A673 (cell line): Measurements from ENCODE around the gene DMRT2. TPM values are rescaled to one million over a fixed set of nuclear protein-coding genes. Genes with fewer than 3 reads are reported as not detected.

Source experiments
- BruUV-seq: library from RNA; stranded (reverse); fragments of 400-500 nt; replicated peaks from 2 replicates; lab custom pipeline; 2021; lab: Mats Ljungman, UMichigan
- CTCF ChIA-PET: fragments of 300-600 bp; sonication (Branson Sonifier 250); formaldehyde crosslinking; loops from one replicate; lab custom pipeline; 2022; ENCODE audit warnings: antibody characterized with exemption; lab: Charles Lee
- POLR2A ChIA-PET: fragments of 300-600 bp; sonication (Branson Sonifier 250); formaldehyde crosslinking; loops from one replicate; lab custom pipeline; 2022; ENCODE audit warnings: antibody characterized with exemption; ENCODE audit not compliant: low non-redundant PET; lab: Charles Lee
- DNase-seq: peaks from one replicate; pipeline ENCODE4 v3.0.0-alpha.2; 2015; ENCODE audit warnings: low spot score
- H3K27ac ChIP-seq: fragments of 200-600 bp; sonication (generic); 2 replicates; pipeline ENCODE4 v1.5.1; 2016; ENCODE audit warnings: mixed run types, low read depth, mild to moderate bottlenecking, mixed read lengths, antibody characterized with exemption, low read length; ENCODE audit not compliant: poor library complexity, severe bottlenecking
- H3K27me3 ChIP-seq: fragments of 200-600 bp; sonication (generic); replicated peaks from 2 replicates; pipeline ENCODE4 v1.6.1; 2017; ENCODE audit warnings: mixed run types, low read depth, mild to moderate bottlenecking, mixed read lengths, antibody characterized with exemption, low read length; ENCODE audit not compliant: insufficient read depth, poor library complexity
- H3K36me3 ChIP-seq: fragments of 200-600 bp; sonication (generic); 2 replicates; pipeline ENCODE4 v1.6.1; 2016; ENCODE audit warnings: mixed run types, mild to moderate bottlenecking, mixed read lengths, antibody characterized with exemption, low read length; ENCODE audit not compliant: insufficient read depth, poor library complexity, severe bottlenecking
- H3K4me1 ChIP-seq: fragments of 200-600 bp; sonication (generic); 2 replicates; pipeline ENCODE4 v1.6.1; 2017; ENCODE audit warnings: mixed run types, mild to moderate bottlenecking, mixed read lengths, antibody characterized with exemption, low read length; ENCODE audit not compliant: insufficient read depth, poor library complexity, severe bottlenecking
- H3K4me3 ChIP-seq: fragments of 200-600 bp; sonication (generic); 2 replicates; pipeline ENCODE4 v1.5.1; 2016; ENCODE audit warnings: low read depth, mixed run types, mild to moderate bottlenecking, mixed read lengths, low read length; ENCODE audit not compliant: poor library complexity, severe bottlenecking
- H3K9me3 ChIP-seq: fragments of 200-600 bp; sonication (generic); 2 replicates; pipeline ENCODE4 v1.6.1; 2016; ENCODE audit warnings: mixed run types, low read depth, mild to moderate bottlenecking, mixed read lengths, antibody characterized with exemption, low read length; ENCODE audit not compliant: poor library complexity, severe bottlenecking
- EZH2 ChIP-seq: fragments of 200-600 bp; sonication (generic); IDR thresholded peaks from 2 replicates; pipeline ENCODE4 v1.6.1; 2017; ENCODE audit warnings: borderline replicate concordance, low read depth, mild to moderate bottlenecking, mixed read lengths, antibody characterized with exemption, low read length; ENCODE audit not compliant: poor library complexity, severe bottlenecking
- intact Hi-C: fragments of 100-400 bp; cut with micrococcal nuclease; formaldehyde crosslinking; loops from one replicate; pipeline ENCODE4 v1.10.0; 2022; ENCODE audit not compliant: unreplicated experiment
- total RNA-seq: library from RNA; stranded (reverse); gene quantifications from 2 replicates; pipeline ENCODE4 v1.2.3, GENCODE V29; 2021
- TF ChIP-seq, protein P1 (sequence below): fragments of 300-800, 200-600 bp; sonication (generic); conservative IDR thresholded peaks from 2 replicates; pipeline ENCODE4 v1.5.1; 2017; ENCODE audit warnings: low read depth, mild to moderate bottlenecking, antibody characterized with exemption, low read length, moderate library complexity, mixed read lengths

The DMRT2 gene
- total RNA-seq, 1 experiment from 2014 or later = not detected

DNA sequence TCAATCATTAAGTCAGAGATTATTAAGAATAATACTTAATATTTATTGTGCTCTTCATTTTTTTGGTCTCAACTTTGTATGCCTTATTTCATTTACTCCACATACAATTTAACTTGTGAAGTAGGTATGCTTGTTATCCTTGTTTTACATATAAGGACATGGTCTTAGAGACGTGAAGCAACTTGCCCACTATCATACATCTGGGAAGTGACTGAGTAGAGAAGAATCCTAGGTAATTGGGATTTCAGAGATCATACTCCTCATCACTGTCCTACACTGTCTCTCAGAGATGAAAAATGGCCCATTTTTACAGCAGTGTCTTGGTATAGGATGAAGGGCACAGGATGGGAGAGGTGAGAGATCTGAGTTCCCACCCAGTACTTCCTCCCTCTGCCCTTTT lies 23.3 kb downstream of the DMRT2 start:
- H3K36me3 ChIP-seq = no peaks in the 10 kb centered on the region
- intact Hi-C loops = no loop called here
- BruUV-seq = no TSS peak
- no peak for TF ChIP-seq EZH2
- TF ChIP-seq, protein P1, sequence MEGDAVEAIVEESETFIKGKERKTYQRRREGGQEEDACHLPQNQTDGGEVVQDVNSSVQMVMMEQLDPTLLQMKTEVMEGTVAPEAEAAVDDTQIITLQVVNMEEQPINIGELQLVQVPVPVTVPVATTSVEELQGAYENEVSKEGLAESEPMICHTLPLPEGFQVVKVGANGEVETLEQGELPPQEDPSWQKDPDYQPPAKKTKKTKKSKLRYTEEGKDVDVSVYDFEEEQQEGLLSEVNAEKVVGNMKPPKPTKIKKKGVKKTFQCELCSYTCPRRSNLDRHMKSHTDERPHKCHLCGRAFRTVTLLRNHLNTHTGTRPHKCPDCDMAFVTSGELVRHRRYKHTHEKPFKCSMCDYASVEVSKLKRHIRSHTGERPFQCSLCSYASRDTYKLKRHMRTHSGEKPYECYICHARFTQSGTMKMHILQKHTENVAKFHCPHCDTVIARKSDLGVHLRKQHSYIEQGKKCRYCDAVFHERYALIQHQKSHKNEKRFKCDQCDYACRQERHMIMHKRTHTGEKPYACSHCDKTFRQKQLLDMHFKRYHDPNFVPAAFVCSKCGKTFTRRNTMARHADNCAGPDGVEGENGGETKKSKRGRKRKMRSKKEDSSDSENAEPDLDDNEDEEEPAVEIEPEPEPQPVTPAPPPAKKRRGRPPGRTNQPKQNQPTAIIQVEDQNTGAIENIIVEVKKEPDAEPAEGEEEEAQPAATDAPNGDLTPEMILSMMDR = no peak
- DNase-seq = no peak
- POLR2A ChIA-PET = no interaction called here
- CTCF ChIA-PET = no interaction called here
- no peaks in the 10 kb centered on the region for H3K4me1 ChIP-seq
- H3K4me3 ChIP-seq = no peak overlapping the region
- H3K9me3 ChIP-seq = no peaks in the 10 kb centered on the region
- no peak overlapping the region for H3K27ac ChIP-seq
- peaks cover 7% of the 10 kb centered on the region for H3K27me3 ChIP-seq

- H3K36me3 ChIP-seq = no peaks in the 10 kb centered on the region
- ChIA-PET POLR2A (no interaction called here), CTCF (no interaction called here)
- H3K27ac ChIP-seq = no peak overlapping the region
- H3K9me3 ChIP-seq = no peaks in the 10 kb centered on the region
- intact Hi-C loops = no loop called here
- no peaks in the 10 kb centered on the region for H3K4me1 ChIP-seq
- no peak overlapping the region for H3K4me3 ChIP-seq
- no peak for DNase-seq
- TF ChIP-seq EZH2 = no peak
- TF ChIP-seq, protein P1 = no peak
- peaks cover 7% of the 10 kb centered on the region for H3K27me3 ChIP-seq
- BruUV-seq = no TSS peak
These were observed 27.5 kb downstream of the DMRT2 start for GRCh38 chr9:1077616-1078015.

- POLR2A ChIA-PET = no interaction called here
- DNase-seq = peak; percentile 57
- no peaks in the 10 kb centered on the region for H3K36me3 ChIP-seq
- H3K9me3 ChIP-seq = no peaks in the 10 kb centered on the region
- CTCF ChIA-PET = no interaction called here
- TF ChIP-seq, protein P1 = no peak
- TF ChIP-seq EZH2 = no peak
- H3K27ac ChIP-seq = no peak overlapping the region
- intact Hi-C loops = no loop called here
- H3K4me3 ChIP-seq = no peak overlapping the region
- no peaks in the 10 kb centered on the region for H3K4me1 ChIP-seq
- no TSS peak for BruUV-seq
- H3K27me3 ChIP-seq = peaks cover 12% of the 10 kb centered on the region
These were observed 33.3 kb downstream of the DMRT2 start for GRCh38 chr9:1083325-1083913.
